H1 (cell line): ENCODE data around the gene LPCAT1.

Experiments
- ATF2 ChIP-seq: IDR thresholded peaks from 2 replicates; pipeline ENCODE4 v1.6.1; 2012; ENCODE audit warnings: low read length, inconsistent platforms
- CREB1 ChIP-seq: IDR thresholded peaks from 2 replicates; pipeline ENCODE4 v1.6.1; 2012; ENCODE audit warnings: inconsistent platforms
- CTCF ChIP-seq, 3 experiments: IDR thresholded peaks; 1 replicate in 2 of 3; 2 replicates in 1 of 3; pipeline versions ENCODE4 v1.5.1 to v1.6.1; 2011; ENCODE audit warnings: low read length in 3 of 3, mild to moderate bottlenecking in 3 of 3, inconsistent platforms in 2 of 3, low read depth in 1 of 3, moderate library complexity in 1 of 3; ENCODE audit not compliant: insufficient read depth in 1 of 3; ENCODE audit errors: control extremely low read depth in 1 of 3
- POLR2A ChIP-seq, 2 experiments: IDR thresholded peaks; 1 replicate in 1 of 2; 2 replicates in 1 of 2; pipeline ENCODE4 v1.6.1; 2011; ENCODE audit warnings: low read depth in 2 of 2, low read length in 2 of 2, mild to moderate bottlenecking in 2 of 2; ENCODE audit errors: control extremely low read depth in 1 of 2
- RAD21 ChIP-seq, 2 experiments: IDR thresholded peaks in 1 of 2; conservative IDR thresholded peaks in 1 of 2; 2 replicates each; pipeline ENCODE4 v1.6.1; 2011; ENCODE audit warnings: low read depth in 2 of 2, low read length in 2 of 2, improper control_type of control experiment in 1 of 2, inconsistent platforms in 1 of 2, mild to moderate bottlenecking in 1 of 2, moderate library complexity in 1 of 2
- SP1 ChIP-seq: IDR thresholded peaks from 2 replicates; pipeline ENCODE4 v1.6.1; 2011; ENCODE audit warnings: low read depth, low read length
- TAF1 ChIP-seq: IDR thresholded peaks from 2 replicates; pipeline ENCODE4 v1.6.1; 2011; ENCODE audit warnings: mild to moderate bottlenecking, low read depth, low read length
- YY1 ChIP-seq: IDR thresholded peaks from 2 replicates; pipeline ENCODE4 v1.6.1; 2011; ENCODE audit warnings: low read depth, mild to moderate bottlenecking, low read length

- TF ChIP-seq POLR2A (IDR thresholded peaks at IDR 0.05; ENCODE audit: control extremely low read depth in 1 of 2, low read depth in 2 of 2, low read length in 2 of 2), result no peak
- TF ChIP-seq CREB1, result no peak
- no peak for TF ChIP-seq RAD21 (IDR thresholded peaks at IDR 0.05 in 1 of 2, conservative IDR thresholded peaks at IDR 0.05 in 1 of 2; ENCODE audit: low read depth in 2 of 2, low read length in 2 of 2)
- no peak for TF ChIP-seq CTCF (IDR thresholded peaks at IDR 0.05; ENCODE audit: control extremely low read depth in 1 of 3, insufficient read depth in 1 of 3, low read depth in 1 of 3, low read length in 3 of 3)
- TF ChIP-seq ATF2, result no peak
- TF ChIP-seq SP1, result no peak
- no peak for TF ChIP-seq YY1
- TF ChIP-seq TAF1, result no peak
Measured at GRCh38 chr5:1536871-1537602, 13.3 kb upstream of the LPCAT1 start.
